Activated CD4-positive, alpha-beta T cell treated with anti-CD3 and anti-CD28 coated beads for 24 hours (primary cell): ENCODE data around the gene TFIP11.

ENCODE experiments used
- DNase-seq, 2 donors: peaks; one replicate each; pipeline ENCODE4 v3.0.0-alpha.2; 2020; ENCODE audit warnings: low read depth in 2 of 2

The TFIP11 gene

DNA sequence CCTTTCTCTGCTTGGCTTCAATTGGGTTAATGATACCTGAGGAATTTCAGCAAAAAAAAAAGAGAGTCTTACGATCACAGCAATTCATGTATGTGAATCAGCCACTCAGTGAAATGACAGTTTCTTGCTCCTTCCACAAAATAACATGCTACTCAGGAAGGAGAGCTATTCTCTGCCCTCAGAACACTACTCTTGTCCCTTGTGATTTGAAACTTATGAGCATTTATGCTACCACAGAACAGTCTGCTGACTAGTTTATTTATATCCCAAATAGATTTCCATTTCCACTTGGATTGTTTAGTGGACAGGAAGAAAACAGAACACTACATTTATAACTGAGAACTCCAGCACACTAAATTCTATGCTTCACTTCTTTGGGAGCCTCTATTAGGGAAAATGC, 8.5 kb downstream of the TFIP11 start:
- DNase-seq = no peak

DNA sequence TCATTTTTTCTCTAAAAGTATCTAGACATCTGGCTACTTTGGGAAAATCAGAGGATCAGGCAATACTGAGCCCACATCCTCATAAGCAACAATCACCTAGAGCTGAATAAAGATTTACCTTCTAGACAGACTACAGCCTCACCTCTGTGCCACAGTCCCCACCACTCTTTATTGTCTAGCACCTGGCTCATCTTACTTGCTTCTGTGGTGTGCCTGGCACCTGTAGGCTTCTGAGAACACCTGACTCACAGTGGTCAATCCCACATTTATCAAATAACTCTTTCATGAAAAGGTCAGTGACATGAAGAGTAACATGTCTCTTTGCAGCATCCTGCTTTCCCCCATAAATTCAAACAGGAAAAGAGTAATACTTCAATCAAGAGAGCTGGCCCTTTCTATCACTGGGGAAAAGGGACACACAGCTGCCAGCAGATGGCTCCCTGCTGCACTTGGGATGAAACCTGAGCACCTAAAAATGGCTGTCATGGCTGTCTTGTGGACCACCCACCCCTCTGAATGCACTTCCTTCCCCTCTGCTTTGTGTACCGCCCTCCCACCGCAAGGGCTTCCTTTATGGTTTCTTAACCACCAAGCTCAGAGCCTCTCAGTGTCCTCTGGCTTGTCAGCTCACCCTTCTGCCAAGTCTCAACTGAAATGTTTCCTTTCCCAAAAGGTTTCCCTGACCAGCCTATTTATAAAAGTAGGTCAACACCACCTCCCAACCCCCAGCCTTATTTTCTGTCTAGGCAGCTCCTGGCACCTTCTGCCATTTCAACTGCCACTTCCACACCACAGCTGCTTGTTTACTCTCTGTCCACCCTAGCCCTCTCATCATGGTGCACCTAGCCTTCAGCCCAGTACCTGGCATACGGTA, 9.3 kb downstream of the TFIP11 start:
- DNase-seq = no peak

DNA sequence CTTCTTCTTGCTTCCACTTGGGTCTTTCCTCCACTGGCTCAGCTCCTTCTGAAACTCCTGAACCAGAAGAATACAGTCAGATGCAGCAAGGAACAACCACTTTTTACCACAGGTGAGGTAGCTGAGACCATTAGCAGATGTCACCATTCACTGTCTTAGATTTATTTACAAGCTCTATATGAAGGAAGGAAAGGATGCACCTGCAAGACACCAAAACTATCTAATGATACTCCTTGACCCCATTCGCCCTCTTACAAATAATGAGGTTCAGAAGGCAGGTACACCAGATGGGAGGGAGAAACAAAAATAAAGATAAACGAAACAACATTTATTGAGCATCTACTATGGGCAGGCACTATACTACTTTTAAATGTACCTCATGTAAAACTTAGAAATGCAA, 10.3 kb downstream of the TFIP11 start:
- DNase-seq = no peak

DNA sequence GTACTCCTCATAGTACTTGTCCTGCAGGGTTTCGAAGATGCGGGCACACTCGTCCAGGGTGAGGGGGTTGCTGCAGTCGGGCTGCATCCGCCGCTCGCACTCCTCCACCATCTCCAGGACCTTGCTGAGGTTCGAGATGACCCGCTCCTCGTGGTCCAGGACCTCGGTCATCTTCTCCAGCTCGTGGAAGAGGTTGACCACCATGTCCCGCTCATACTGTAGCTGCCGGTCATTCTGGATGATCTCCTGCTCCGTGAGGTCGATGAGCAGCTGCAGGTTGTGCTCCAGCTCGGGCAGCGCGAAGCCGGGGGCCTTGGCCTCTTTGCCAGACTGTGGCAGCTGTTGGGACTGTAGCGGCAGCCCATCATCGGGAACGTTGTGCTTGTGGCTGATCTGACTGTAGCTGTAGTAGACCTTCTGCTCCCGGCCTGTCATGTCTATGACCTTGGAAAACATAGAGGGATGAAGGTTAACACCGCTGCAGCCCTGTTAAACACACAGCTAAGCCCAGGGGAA, 13.0 kb downstream of the TFIP11 start:
- DNase-seq = no peak

DNA sequence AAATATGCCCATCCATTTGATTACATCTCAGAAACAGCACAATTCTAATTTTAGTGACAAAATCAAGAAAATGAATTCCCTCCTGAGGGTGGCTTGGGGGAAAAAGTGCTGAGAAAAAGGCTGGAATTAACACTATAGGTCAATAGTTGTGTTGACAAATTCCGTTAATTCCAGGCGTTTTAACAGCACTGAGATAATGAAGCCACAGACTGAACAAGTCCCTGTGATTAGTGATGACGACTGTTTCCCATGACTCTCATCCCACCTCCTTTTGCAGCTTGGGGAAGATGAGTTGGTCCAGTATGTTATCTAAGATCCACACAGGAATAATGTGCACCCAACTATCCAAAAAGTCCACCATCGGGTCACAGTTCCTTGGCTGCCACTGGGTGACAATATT, 15.8 kb downstream of the TFIP11 start:
- DNase-seq = no peak

DNA sequence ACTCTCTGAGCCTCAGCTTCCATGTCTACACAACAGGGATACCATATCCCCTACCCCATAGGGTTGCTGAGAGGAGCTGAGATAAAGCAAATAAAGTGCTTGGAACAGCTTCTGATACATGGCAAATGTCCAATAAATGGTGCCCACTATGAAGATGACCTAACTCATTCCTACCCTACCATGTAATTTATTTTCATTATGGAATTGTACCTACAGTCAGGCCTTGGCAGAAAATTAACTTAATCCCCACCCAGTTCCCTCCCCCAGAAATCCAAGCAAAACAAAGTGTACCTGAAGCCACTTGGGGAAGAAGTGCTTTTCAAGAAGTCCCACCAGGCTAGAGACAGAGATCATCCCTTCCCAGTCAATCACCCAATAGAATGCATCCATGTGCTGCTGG, 17.8 kb downstream of the TFIP11 start:
- no peak for DNase-seq

DNA sequence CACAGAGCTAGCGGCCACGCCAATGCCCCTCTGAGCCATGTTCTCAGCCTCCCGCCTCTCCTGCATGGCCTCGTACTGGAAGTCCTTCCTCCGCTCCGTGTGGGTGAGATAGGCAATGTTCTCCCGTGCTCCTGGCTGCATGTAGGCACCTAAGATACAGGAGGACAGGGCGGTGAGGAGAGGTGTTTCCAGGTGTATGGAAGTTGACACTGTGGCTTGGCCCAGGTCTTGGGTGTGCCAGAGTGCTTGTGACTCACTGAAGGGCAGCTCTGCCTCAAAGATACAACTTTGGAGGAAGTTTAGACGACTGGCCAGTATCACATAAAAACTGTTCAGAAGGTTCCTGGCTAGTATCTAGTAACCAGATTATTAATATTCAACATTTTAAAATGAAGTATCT, 20.1 kb downstream of the TFIP11 start:
- no peak for DNase-seq

DNA sequence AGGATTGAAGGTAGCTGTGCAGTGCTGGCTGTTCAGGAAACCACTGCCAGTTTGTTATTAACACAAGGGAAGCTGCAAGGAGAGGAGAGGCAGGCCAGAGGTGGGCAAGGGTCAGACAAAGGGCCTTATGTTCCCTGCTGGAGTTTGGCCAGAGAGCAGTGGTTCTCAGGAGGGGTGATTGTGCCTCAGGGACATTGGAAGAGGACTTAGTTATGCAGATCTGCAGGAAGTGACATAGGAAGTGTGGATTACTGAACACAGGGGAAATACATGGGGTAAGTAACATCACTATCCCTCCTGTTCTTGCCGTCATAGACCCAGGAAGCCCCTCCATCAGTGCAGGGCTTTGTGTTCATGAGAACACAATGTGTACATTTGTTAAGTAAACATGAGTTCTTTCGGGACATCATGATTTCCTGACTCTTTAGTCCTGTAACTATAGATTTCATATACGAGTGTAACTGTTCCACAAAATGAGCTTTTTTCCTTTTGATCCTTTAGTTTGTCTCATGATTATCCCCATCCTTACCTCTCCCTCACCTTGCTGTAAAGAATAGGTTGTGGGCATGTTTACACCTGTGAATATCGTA, 22.7 kb downstream of the TFIP11 start:
- DNase-seq = no peak

DNA sequence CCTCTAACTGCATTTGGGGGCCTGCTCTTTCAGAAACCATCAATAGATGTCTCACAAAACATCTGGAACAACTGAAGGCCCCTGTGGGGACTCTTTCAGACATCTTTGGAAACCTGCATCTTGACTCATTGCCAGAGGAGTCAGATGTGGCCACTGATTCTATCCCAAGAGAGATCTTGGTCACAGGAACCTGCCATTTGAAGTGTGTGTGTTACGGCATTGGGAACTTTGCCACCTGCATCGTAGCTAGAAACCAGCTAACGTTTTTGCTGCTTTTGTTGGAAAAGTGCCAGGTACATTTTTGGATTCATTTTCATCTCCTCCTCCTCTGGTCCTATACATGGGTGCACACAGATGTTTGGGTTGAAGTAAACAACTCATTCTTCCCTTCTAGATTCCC, 24.3 kb downstream of the TFIP11 start:
- DNase-seq = no peak

DNA sequence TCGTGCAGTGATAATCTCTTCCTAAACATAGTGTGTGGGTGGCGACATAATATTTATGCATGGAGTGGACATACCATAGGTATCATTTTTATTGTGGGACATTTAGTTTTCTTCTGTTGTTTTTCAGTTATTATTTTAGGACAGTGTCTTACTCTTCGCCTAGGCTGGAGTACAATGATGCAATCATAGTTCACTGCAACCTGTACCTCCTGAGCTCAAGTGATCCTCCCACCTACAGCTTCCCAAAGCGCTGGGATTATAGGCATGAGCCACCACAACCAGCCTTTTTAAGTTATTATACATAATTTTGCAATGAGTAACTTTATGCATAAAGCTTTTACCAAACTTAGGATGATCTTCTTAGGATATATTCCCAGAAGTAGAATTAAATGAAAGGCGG, 25.9 kb downstream of the TFIP11 start:
- DNase-seq = no peak

DNA sequence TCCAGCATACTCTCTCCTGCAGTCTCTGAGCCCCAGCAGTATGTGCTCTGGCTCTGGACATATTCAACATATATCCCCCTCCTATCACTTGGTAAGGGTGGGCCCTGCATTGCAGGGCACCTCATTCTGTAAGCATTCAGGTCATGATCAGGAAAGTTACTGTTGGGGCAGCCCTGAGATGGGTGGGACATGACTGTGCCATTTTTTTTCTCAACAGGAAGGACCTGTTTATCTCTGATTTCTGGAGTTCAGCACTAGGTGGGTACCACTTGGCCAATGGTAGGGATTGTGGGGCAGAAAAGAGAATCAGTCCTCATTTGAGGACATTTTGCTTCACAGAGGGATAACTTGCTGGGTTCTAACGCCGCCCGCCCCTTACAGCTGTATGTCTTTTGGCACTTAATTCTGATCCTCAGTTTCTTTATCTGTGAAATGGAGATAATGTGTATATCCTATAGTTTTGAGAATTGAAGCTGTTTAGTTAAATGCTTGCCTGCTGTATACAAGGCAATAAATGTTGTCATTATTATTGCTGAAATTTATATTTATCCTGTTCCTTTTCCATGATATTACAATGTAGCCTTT, 26.4 kb downstream of the TFIP11 start:
- DNase-seq = no peak

DNA sequence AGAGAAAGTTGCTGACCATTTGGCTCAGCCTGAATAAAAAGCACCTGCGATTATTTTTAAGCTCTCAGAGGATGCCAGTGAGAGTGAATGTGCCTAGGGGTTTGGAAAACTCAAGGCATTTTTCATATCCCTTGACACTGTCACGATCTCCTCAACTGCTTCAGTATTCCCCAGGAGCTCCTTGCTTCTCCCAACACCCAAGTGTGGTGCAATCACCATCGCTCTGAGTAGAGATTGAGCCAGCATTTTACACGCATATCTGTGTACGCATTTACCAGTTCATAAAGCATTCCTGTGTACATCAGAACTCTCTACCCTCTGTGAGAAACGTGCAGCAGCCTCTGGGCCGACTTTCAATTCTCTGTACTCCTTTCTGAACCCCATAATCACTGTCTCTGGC, 27.3 kb downstream of the TFIP11 start:
- no peak for DNase-seq

DNA sequence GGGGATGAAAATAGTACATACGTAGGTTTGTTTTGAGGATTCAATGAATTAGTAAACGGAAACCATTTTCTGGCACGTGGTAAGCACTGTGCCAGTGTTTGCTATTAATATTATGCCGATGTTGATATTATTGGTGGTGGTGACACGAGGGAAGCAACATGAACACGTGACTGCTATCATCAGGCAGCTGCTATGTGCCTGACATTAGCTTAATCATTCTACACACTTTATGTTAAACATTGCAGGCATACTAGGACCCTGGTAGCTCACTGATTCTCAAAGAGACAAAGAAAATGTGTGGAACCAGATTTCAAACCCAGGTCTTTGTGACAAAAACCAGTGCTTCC, 27.9 kb downstream of the TFIP11 start:
- DNase-seq = no peak

DNA sequence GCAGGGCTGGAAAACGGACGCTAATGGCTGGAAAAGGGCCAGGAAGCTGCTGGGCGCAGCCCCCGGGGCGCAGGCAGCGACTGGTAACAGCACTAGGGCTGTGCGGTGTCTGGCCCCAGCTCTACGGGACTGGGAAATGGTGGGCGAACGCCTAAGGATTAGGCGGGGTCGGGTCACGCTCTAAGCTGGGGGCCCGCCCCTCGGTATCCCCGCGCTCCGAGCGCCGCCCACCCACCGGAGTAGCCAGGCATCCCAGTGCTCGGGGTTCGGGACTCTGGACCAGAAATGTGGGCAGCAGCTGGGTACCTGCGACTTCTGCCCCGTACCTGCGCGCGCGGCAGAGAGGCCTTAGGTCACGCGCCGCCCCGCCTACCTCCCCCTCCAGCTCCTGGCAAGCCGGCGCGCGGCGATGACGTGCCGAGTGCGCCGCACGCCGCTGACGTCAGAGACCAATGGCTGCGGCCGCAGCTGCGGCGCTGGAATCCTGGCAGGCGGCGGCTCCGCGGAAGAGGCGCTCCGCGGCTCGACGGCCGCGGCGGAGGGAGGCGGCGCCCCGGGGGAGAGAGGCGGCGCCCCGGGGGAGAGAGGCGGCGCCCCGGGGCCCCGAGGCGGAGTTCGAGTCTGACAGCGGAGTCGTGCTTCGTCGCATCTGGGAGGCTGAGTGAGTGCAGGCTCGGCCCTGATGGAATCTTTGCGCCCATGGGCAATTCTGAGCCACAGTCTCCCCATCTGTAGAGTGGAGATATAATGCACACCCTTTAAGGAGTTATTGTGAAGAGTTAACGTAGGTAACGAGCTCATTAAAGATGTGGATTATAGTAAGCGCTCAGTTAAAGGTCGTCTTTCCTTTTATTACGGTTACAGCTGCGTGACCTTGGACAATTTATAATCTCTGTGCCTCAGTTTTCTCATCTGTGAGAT, 28.6 kb downstream of the TFIP11 start, which contains the start of the genes HPS4 and SRRD:
Gene HPS4 (minus strand): TSS at position 345 of the 921 bp plus-strand sequence. CDS start 2,021 bp downstream, outside the sequence.
Gene SRRD (plus strand): TSS at position 439 of the 921 bp plus-strand sequence. CDS start 14 bp downstream, at position 453.
- DNase-seq = peak; percentile 83 to 86

DNA sequence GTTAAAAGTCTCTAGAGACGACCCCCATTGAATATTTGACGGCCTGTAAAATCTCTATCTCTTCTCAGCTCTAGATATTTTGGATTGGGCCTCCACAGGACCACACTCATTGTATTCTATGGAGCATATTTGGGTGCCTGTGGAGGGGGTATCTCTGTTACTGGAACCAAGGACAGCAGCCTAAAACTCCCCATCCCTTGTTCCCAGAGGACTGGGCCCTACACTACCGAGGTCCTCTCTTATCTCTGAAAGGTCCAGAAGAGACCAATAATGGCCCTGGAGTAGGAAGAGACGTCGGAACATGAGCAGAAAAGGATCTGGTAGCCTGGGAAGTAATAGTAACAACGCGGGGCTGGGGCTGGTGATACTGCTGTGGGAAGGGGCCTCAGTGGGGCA, 29.2 kb downstream of the TFIP11 start:
- DNase-seq = no peak

DNA sequence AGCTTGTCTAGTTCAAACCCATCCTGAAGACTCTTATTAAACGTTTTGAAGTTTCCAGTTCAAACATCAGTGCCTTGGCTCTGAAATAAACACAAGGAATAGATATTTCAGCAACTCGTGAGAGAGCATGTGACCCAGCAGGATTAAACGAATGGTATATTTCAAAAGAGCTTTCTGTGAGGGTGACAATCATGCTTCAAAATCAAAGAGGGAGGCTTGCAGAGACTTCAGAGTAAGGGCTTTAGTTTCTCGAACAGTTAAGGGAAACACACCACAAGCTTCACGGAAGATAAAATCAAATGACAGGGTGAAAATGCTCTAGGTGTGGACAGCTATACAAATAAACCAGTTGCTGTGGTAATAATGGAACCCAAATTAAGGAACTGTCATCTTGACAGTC, 30.1 kb downstream of the TFIP11 start:
- DNase-seq = no peak

DNA sequence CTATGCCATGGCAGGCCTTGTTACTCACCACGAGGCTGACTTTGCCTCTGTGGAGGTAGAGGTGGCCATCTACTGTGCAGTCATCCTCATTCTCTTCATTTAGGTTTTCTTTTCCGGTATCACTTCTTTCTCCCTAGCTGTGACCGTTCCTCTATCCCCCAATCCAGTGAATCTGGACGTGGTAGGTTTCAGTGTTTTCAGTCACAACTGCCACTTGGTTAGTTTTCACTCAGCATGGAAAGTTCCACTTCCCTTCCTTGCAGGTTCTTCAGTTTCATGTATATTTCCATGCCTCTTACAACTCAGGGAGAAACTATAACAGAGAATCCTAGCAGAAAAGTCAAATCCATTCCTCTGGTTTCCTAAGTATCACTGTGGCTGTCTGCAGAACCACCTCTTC, 30.6 kb downstream of the TFIP11 start:
- no peak for DNase-seq

DNA sequence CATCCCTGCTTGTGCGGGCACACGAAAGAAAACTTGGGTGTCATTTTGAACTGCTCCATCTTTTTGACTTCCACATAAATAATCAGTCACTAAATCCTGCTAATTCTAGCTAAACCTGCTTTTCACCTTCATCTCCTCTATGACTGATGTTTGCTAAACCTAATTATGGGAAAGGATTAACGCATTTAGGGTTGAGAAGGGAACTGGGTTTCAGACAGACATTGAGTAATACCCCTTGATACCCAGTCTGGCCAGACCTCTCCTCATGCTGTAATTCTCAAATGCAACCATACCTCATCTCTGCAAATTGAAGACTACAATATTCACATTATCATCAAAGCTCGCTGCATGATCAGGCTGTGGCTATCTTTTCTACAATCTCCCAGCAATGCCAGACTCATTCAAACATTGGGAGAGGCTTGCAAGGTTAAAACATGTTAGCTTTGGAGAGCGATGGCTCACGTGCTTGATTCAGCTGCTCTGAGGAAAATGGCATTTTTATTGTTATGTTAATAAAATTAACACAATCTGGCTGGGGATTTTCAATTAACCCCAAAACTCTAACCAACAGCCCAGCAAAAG, 31.1 kb downstream of the TFIP11 start:
- DNase-seq = no peak

DNA sequence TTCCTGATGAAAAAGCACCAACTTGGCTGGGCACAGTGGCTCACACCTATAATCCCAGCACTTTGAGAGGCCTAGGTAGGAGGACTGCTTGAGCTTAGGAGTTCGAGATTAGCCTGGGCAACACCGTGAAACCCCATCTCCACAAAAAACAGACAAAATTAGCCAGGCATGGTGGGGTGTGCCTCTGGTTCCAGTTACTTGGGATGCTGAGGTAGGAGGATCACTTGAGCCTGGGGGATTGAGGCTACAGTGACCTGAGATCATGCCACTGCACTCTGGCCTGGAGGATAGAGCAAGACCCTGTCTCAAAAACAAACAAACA, 31.7 kb downstream of the TFIP11 start:
- DNase-seq = no peak

DNA sequence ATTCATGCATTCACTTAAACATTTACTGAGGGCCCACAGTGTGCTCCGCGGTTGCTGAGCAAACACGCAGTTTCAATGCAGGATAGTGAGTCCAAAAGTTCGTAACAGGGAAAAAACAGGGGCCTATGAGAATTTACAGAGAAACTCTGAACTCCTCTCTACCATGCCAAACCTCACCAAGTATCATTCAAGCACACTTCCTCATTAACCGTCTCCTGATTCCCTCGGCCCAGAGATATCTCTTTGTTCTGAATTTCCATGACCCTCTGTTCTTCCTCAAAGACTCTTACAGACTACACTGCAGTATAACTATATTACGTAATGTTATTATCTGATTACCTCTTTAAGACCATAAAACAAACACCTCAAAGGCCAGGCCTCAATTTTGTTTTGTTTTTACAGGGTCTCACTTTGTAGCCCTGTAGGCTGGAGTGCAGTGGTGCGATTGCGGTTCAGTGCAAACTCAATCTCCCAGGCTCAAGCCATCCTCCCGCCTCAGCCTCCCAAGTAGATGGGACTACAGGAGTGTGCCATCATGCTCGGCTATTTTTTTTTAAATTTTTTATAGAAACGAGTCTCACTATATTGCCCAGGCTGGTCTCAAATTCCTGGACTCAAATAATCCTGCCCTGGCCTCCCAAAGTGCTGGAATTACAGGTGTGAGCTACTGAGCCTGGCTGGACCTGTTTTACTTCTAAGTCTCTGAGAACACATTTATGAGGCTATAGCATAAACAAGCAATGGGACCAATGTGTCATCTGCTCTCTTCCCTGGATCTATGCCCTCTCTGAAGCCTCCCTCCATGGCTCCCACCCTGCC, 32.3 kb downstream of the TFIP11 start:
- no peak for DNase-seq
